Subcutaneous abdominal adipose tissue (tissue), 5 donors: Measurements from ENCODE around the gene HES7.
"Not testable (repeated sequence)": the region's sequence is repeated elsewhere in the genome, so short reads cannot be mapped to it uniquely, and the experiment has no call there.

ENCODE experiments used
- H3K27ac ChIP-seq: one replicate; pipeline ENCODE4 v1.7.0; 2013; ENCODE audit warnings: low read depth, mild to moderate bottlenecking, inconsistent platforms, low read length, moderate library complexity
- H3K27me3 ChIP-seq, 5 donors: one replicate each; pipeline ENCODE4 v1.7.0; 2013; ENCODE audit warnings: low read length in 5 of 5, inconsistent platforms in 1 of 5; ENCODE audit not compliant: control insufficient read depth in 5 of 5, insufficient read depth in 4 of 5
- H3K36me3 ChIP-seq, 5 donors: one replicate each; pipeline ENCODE4 v1.7.0; 2013; ENCODE audit warnings: low read length in 5 of 5; ENCODE audit not compliant: control insufficient read depth in 5 of 5, insufficient read depth in 5 of 5
- H3K4me1 ChIP-seq, 5 donors: one replicate each; pipeline ENCODE4 v1.7.0; 2013; ENCODE audit warnings: low read length in 5 of 5, mild to moderate bottlenecking in 3 of 5, moderate library complexity in 1 of 5; ENCODE audit not compliant: control insufficient read depth in 5 of 5, insufficient read depth in 5 of 5
- H3K4me3 ChIP-seq, 5 donors: one replicate each; pipeline ENCODE4 v1.7.0; 2013; ENCODE audit warnings: low read length in 5 of 5, low read depth in 1 of 5
- H3K9ac ChIP-seq, 5 donors: one replicate each; pipeline ENCODE4 v1.7.0; 2013; ENCODE audit warnings: low read length in 5 of 5, mild to moderate bottlenecking in 4 of 5, moderate library complexity in 3 of 5
- H3K9me3 ChIP-seq, 5 donors: one replicate each; pipeline ENCODE4 v1.7.0; 2013; ENCODE audit warnings: low read length in 5 of 5; ENCODE audit not compliant: control insufficient read depth in 5 of 5
- donor health status: healthy.
- donor health status: healthy.
- donor health status: healthy.
- donor health status: healthy.
- donor health status: healthy.

HES7 gene

DNA sequence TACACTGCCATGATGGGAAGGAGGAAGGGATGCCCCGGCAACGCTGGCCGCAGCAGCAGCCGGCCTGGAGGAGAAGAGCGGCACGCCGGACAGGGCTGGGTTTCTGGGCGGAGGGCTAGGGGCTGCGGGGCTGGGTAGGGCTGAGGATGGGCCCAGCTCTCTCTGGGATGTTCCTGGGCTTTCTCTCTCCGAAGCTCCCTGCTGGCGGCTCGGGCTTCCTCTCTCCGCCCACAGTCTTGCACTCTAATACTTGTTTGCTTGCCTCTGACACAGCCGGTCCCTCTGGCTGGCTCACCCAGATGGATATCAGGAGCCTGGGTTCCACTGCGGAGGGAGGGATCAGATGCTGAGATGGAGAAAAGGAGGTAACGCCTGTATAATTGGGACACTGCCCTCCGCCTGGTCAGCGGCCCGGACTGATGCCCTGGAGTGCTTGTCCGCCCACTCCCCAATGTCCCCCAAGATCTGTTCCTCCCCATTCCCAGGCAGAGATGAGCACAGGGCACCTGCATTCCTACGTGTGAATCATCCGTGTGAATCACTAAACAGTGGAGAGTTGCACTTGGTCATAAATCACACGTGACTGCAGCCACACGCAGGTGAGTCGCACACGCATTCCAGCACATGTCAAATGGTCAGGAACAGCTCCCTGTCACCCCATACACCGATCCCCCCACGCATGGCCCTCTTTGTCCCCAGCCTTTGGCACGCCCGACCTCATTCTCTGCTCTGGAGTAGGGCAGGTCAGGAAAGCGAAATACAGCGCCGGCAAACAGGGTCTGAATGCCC is 5.7 kb downstream of the HES7 start, which contains the start of gene ALOXE3:
TSS of gene ALOXE3 (minus strand) at position 535 of the 789 bp plus-strand sequence. CDS start at position 11, 524 bp downstream.
- no peaks in the 10 kb centered on the region for H3K9me3 ChIP-seq
- H3K4me3 ChIP-seq: peak within 1 kb of the TSS; percentile 71 to 91 (median 77)
- H3K4me1 ChIP-seq: peaks cover 10 to 53% (median 48%) of the 10 kb centered on the region in 5 donors
- H3K27ac ChIP-seq: peak within 1 kb of the TSS; percentile 39
- H3K36me3 ChIP-seq: no peaks in the 10 kb centered on the region
- H3K27me3 ChIP-seq: peaks cover 30 to 53% (median 34%) of the 10 kb centered on the region in 5 donors
- peak within 1 kb of the TSS; percentile 34 to 73 (median 67) for H3K9ac ChIP-seq

GRCh38 chr17:8117367-8117979 is 6.4 kb downstream of the HES7 start:
- peak overlapping the region in 4 of 5 donors; percentile 71 to 81 (median 76) for H3K4me3 ChIP-seq
- no peaks in the 10 kb centered on the region for H3K36me3 ChIP-seq
- peaks cover 10 to 46% (median 40%) of the 10 kb centered on the region in 5 donors for H3K4me1 ChIP-seq
- H3K27ac ChIP-seq: no peak overlapping the region
- no peaks in the 10 kb centered on the region for H3K9me3 ChIP-seq
- H3K27me3 ChIP-seq: peaks cover 28 to 52% (median 33%) of the 10 kb centered on the region in 5 donors
- peak overlapping the region in 2 of 5 donors; percentile 59 to 68 for H3K9ac ChIP-seq

GRCh38 chr17:8116776-8117175 is 7.1 kb downstream of the HES7 start:
- Histone ChIP-seq H3K4me1 (peaks cover 10 to 39% (median 34%) of the 10 kb centered on the region in 5 donors), H3K27me3 (peaks cover 33 to 56% (median 39%) of the 10 kb centered on the region in 5 donors), H3K36me3 (no peaks in the 10 kb centered on the region), H3K27ac (no peak overlapping the region), H3K9me3 (no peaks in the 10 kb centered on the region), H3K9ac (no peak overlapping the region), H3K4me3 (no peak overlapping the region)

DNA sequence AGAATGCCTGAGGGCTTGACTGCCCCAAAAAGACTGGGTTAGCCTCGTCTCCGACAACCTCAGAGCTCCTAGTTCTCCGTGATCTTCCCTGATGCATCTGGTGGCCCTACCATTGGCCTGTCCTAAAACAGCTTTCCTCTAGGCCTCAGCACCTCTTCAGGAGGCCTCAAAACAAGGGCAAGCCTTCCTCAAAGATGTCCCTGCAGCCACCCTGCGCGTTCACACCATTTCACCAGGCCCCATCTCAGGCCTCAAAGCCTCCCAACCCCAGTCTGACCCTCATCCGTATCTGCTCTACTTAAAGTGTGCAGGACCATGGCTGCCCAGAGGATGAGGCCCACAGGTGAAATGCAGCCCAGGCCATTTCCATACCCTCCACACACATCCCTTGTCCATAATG is 13.0 kb downstream of the HES7 start:
- no peak overlapping the region for H3K9ac ChIP-seq
- no peaks in the 10 kb centered on the region for H3K9me3 ChIP-seq
- no peak overlapping the region for H3K27ac ChIP-seq
- no peaks in the 10 kb centered on the region for H3K36me3 ChIP-seq
- H3K4me3 ChIP-seq: no peak overlapping the region
- H3K27me3 ChIP-seq: peaks cover 49 to 74% (median 52%) of the 10 kb centered on the region in 5 donors
- peaks cover 0 to 8% (median 8%) of the 10 kb centered on the region in 5 donors for H3K4me1 ChIP-seq

DNA sequence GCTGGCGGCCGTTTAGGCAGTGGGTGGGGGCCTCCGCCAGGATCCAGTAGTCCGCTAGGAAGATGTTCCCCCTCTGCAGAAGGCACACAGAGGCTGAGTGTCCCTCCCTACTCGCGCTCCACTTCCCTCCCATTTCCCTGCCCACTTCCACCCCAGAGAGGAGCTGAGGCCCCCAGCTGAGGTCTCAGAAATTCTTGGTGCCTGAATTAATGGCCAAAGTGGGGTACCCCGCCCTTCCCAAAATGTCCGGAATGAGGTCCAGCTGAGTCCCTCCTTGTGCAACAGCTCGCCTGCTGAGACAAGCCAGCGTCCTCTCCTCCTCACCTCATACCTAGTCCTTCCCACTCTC is 13.5 kb downstream of the HES7 start:
- no peaks in the 10 kb centered on the region for H3K36me3 ChIP-seq
- no peaks in the 10 kb centered on the region for H3K9me3 ChIP-seq
- H3K27ac ChIP-seq: no peak overlapping the region
- H3K9ac ChIP-seq: no peak overlapping the region
- H3K4me3 ChIP-seq: peak overlapping the region in 1 of 5 donors; percentile 50
- peaks cover 49 to 70% (median 52%) of the 10 kb centered on the region in 5 donors for H3K27me3 ChIP-seq
- H3K4me1 ChIP-seq: peaks cover 0 to 8% (median 8%) of the 10 kb centered on the region in 5 donors

DNA sequence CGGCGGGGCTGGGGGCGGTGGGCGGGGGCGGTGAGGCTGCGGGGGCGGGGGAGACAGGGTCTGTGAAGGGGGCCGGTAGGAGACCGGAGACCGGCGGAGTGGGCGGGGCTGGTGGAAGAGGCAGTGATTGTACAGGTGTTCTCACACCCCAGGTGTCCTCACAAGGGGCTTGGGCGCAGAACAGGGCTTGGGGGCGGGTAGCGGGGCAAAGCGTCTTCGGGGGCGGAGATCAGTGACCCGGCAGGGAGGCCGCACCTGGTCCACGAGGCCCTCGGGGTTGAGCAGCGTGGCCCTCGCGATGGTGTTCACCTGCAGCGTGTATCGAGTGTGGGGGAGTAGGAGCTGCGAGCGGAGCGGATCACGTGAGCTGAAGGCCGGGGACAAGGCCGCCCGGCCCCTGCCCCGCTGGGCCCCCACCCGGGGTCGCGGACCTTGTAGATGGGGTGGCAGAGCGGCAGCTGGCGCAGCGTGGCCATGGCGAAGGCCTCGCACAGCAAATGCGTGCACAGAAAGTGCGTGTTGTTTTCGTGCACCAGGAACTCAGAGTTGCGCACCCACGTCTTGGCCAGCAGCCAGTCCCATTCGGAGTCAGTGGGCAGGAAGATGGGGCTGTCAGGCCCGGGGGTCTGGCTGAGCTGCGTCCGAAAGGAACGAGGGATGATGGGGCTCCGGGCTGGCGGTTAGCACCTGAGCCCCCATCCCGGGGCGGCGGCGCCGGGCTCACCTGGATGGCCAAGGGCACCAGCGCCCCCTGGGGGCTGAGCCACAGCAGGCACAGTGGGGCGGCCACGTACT is 14.0 kb downstream of the HES7 start:
- H3K36me3 ChIP-seq: no peaks in the 10 kb centered on the region
- H3K9ac ChIP-seq: no peak overlapping the region
- H3K27ac ChIP-seq: no peak overlapping the region
- peaks cover 0 to 8% (median 8%) of the 10 kb centered on the region in 5 donors for H3K4me1 ChIP-seq
- peak overlapping the region in 3 of 5 donors; percentile 21 to 50 (median 26) for H3K4me3 ChIP-seq
- no peaks in the 10 kb centered on the region for H3K9me3 ChIP-seq
- H3K27me3 ChIP-seq: peaks cover 47 to 64% (median 50%) of the 10 kb centered on the region in 5 donors

- Histone ChIP-seq H3K4me1 (peaks cover 0 to 8% (median 8%) of the 10 kb centered on the region in 5 donors), H3K9ac (no peak overlapping the region), H3K27me3 (peaks cover 40 to 57% (median 43%) of the 10 kb centered on the region in 5 donors), H3K27ac (no peak overlapping the region), H3K9me3 (no peaks in the 10 kb centered on the region), H3K36me3 (no peaks in the 10 kb centered on the region), H3K4me3 (no peak overlapping the region)
These were observed 14.8 kb downstream of the HES7 start for GRCh38 chr17:8108972-8109660.

GRCh38 chr17:8106980-8107379 is 16.9 kb downstream of the HES7 start:
- not testable (repeated sequence) for H3K4me1 ChIP-seq, H3K4me3 ChIP-seq, H3K9ac ChIP-seq, H3K9me3 ChIP-seq, H3K27ac ChIP-seq, H3K36me3 ChIP-seq
- peaks cover 27 to 42% (median 32%) of the 10 kb centered on the region in 5 donors for H3K27me3 ChIP-seq

DNA sequence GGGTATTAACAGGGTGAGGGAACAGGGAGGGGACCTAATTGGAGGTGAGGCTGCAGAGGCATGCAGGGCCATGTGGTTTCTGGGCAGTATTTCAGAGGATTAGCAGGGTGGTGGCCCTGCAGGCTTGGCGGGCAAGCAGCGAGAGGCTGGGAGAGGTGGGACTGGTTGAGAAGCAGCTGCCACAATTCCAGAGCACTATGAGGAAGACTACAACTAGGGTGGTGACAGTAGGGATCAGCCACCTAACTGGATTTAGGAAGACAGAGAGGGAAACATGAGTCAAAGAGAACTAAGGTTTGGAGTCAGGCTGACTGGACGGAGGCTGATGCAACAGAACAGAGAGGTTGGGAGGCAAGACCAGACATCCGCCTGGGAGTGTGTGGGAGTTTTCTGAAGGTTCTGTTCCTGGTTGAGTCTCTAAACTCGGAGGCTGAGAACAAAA is 17.9 kb downstream of the HES7 start:
- H3K36me3 ChIP-seq: no peaks in the 10 kb centered on the region
- H3K9ac ChIP-seq: no peak overlapping the region
- peaks cover 17 to 33% (median 24%) of the 10 kb centered on the region in 5 donors for H3K27me3 ChIP-seq
- no peak overlapping the region for H3K4me3 ChIP-seq
- H3K9me3 ChIP-seq: no peaks in the 10 kb centered on the region
- H3K4me1 ChIP-seq: peaks cover 0 to 8% (median 8%) of the 10 kb centered on the region in 5 donors
- no peak overlapping the region for H3K27ac ChIP-seq
